Coronary artery (tissue), 2 donors: ENCODE data around the gene KLHL7.

Experiments
- DNase-seq: peaks from one replicate; pipeline ENCODE4 v3.0.0-alpha.2; 2017; ENCODE audit warnings: low spot score
- H3K27ac ChIP-seq, 2 donors: fragments of 200-600 bp; sonication (generic); one replicate each; pipeline ENCODE4 v1.5.1; 2016 to 2019
- H3K4me3 ChIP-seq: fragments of 200-600 bp; sonication (generic); 2 replicates; pipeline ENCODE4 v1.5.1; 2016; ENCODE audit warnings: mild to moderate bottlenecking, moderate library complexity
- TF ChIP-seq, protein P1 (sequence below): fragments of 200-600 bp; sonication (generic); IDR thresholded peaks from one replicate; pipeline ENCODE4 v1.5.1; 2019; ENCODE audit warnings: antibody characterized with exemption

Gene KLHL7

DNA sequence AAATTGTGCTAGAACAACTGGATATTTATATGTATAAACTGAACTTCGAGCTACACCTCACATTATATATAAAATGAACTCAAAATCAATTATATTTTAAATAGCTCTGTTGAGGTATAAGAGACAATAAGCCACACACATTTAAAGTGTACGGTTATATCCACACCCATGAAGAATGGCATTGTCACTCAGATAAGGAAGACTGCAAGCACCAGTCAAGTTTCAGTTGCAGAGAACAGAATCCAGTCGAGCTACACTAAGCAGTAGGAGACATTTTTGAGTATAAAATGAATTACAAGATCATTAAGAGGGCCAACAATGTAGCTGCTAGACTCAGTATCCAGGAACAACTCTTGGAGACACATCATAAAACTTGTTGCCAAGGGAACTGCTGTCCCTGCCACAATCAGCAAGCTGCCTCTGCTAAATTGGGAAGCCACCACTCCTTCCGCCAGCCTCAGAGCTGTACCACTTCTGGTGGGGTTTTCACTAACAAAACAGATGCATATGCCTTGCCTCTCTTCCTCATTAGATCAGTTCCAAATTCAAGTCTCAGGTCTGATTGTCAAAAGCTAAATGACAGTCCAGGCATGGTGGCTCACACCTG, 121.4 kb downstream of the KLHL7 start:
- Histone ChIP-seq H3K4me3 (no peak overlapping the region), H3K27ac (no peak overlapping the region)
- DNase-seq = no peak
- TF ChIP-seq, protein P1, sequence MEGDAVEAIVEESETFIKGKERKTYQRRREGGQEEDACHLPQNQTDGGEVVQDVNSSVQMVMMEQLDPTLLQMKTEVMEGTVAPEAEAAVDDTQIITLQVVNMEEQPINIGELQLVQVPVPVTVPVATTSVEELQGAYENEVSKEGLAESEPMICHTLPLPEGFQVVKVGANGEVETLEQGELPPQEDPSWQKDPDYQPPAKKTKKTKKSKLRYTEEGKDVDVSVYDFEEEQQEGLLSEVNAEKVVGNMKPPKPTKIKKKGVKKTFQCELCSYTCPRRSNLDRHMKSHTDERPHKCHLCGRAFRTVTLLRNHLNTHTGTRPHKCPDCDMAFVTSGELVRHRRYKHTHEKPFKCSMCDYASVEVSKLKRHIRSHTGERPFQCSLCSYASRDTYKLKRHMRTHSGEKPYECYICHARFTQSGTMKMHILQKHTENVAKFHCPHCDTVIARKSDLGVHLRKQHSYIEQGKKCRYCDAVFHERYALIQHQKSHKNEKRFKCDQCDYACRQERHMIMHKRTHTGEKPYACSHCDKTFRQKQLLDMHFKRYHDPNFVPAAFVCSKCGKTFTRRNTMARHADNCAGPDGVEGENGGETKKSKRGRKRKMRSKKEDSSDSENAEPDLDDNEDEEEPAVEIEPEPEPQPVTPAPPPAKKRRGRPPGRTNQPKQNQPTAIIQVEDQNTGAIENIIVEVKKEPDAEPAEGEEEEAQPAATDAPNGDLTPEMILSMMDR = no peak
